Retinal pigment epithelial cell (primary cell): ENCODE data around the gene STX3.
"Not testable (repeated sequence)": the region's sequence is repeated elsewhere in the genome, so short reads cannot be mapped to it uniquely, and the experiment has no call there.

Experiments
- DNase-seq: peaks from one replicate; pipeline ENCODE4 v3.0.0-alpha.2; 2010; ENCODE audit warnings: low read depth
- H3K4me3 ChIP-seq: 2 replicates; pipeline ENCODE4 v1.5.1; 2011; ENCODE audit warnings: mild to moderate bottlenecking, low read length, control low read depth, moderate library complexity
- TF ChIP-seq, protein P1 (sequence below): conservative IDR thresholded peaks from 2 replicates; pipeline ENCODE4 v1.5.1; 2011; ENCODE audit warnings: low read depth, low read length, control low read depth, inconsistent platforms

STX3 gene

DNA sequence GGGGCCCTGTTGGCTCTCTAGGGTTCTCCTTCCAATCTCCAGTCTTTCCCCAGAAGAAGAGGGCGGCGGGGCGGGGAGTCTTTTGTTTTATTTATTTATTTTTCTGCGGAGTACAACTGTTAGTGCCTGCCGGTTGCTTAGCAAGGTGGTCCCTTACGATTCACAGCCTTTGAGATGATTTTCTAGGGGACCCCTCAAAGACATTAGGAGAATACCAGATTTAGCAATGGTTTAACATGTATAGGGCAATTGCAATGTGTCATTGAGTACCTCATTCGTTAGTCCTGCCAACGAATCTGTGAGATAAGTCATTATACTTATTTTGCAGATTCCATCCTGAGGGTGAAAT is 55.7 kb downstream of the STX3 start:
- TF ChIP-seq, protein P1, sequence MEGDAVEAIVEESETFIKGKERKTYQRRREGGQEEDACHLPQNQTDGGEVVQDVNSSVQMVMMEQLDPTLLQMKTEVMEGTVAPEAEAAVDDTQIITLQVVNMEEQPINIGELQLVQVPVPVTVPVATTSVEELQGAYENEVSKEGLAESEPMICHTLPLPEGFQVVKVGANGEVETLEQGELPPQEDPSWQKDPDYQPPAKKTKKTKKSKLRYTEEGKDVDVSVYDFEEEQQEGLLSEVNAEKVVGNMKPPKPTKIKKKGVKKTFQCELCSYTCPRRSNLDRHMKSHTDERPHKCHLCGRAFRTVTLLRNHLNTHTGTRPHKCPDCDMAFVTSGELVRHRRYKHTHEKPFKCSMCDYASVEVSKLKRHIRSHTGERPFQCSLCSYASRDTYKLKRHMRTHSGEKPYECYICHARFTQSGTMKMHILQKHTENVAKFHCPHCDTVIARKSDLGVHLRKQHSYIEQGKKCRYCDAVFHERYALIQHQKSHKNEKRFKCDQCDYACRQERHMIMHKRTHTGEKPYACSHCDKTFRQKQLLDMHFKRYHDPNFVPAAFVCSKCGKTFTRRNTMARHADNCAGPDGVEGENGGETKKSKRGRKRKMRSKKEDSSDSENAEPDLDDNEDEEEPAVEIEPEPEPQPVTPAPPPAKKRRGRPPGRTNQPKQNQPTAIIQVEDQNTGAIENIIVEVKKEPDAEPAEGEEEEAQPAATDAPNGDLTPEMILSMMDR: no peak
- peak overlapping the region; percentile 92 for H3K4me3 ChIP-seq
- DNase-seq: no peak

DNA sequence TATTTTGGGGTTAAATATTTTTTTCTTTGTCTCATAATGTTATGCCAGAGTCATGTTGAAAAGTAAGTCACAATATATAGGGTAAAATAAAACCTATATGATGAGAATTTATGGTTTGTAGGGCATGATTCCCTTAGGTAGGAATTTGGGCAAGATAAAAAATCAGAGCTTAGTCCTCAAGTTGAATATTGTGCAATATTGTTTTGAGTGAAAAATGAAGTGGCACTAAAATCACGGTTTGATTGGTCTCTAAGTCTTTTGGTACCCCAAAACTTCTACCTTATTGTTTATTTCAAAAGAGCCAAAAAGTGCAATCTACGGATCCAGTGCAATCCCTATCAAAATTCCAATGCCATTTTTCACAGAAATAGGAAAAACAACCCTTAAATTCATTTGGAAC is 57.0 kb downstream of the STX3 start:
- TF ChIP-seq, protein P1: no peak
- H3K4me3 ChIP-seq: no peak overlapping the region
- DNase-seq: no peak

DNA sequence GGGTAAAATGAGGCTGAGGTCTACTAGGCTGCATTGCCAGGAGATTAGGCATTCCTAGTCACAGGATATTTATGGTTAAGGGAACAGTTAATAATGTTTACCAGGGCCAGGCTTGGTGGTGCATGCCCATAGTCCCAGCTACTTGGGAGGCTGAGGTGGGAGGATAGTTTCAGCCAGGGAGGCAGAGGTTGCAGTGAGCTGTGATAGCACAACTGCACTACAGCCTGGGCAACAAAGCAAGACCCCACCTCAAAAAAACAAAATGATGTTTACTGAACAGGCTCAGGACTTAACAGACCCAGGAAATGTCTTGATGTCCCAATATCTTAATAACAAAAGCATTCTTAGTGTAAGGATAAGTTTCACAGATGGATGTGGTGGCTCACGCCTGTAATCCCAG is 58.2 kb downstream of the STX3 start:
- H3K4me3 ChIP-seq: no peak overlapping the region
- DNase-seq: no peak
- TF ChIP-seq, protein P1: no peak

DNA sequence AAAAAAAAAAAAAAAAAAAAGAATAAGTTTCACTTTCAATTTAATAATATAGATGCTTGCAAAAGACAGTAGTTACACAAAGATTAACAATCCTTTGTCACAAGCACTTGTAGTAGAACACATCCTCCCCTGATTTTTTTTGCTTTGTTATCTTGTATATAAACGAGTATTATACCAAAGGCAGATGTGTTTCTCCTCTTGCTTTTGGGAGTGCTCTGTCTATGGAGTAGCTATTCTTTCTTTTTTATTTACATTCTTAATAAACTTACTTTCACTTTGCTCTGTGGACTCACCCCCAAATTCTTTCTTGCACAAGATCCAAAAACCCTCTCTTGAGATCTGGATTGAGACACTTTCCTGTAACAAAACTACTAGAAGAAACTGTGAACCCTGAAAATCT is 58.8 kb downstream of the STX3 start:
- no peak for DNase-seq
- no peak overlapping the region for H3K4me3 ChIP-seq
- TF ChIP-seq, protein P1: no peak

- TF ChIP-seq, protein P1: no peak
- no peak overlapping the region for H3K4me3 ChIP-seq
- DNase-seq: no peak
These were observed 60.6 kb downstream of the STX3 start for GRCh38 chr11:59815754-59816153.

- not testable (repeated sequence) for H3K4me3 ChIP-seq, DNase-seq
These were observed 61.3 kb downstream of the STX3 start for GRCh38 chr11:59816434-59816833.

DNA sequence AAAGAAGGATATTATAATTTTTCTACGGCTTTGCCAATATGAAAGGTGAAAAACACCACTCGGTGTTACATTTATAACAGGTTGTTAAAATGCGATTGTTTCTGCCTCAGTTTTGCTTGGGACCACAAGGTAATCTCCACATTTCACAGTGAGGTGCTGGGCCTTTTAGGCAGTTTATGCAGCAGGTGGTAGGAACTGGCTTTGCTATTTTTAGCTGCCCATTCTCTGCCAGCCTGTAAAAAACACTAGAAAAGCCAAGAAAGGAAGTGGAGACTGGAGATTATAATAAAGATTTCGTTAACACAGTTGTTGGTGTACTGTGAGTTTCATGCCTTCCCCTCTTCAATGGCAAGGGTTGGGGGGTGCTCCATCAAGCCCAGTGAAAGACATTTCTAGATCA is 63.4 kb downstream of the STX3 start:
- TF ChIP-seq, protein P1: no peak
- DNase-seq: no peak
- no peak overlapping the region for H3K4me3 ChIP-seq

DNA sequence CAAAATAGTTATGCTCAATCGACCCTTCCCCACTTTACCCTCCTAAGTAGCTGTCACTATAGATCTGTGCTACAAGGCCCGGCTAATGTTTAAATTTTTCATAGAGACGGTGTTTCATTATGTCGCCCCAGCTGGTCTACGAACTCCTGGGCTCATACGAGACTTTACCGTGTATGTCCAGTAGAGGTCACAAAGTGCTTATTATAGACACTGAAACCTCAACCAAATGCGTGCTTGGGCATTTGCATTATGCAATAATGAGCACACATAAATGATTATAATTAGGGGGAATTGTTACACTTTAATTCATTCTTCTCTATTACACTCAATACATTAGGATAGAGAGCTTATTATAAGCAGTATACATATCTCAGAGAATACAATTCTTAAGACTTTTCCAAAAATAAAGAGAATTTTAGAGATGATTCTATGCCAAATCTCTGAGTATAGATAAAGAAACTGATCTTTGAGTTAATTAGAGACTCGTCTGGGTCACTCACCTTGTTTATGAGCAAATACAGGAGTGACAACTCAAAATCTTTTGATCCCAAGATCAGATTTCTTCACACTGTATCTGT is 67.9 kb downstream of the STX3 start:
- peak; percentile 27 for DNase-seq
- H3K4me3 ChIP-seq: no peak overlapping the region
- TF ChIP-seq, protein P1: peak; percentile 68
